DMS153 (cell line): ENCODE data around the gene BAD.

Experiments
- DNase-seq: peaks from one replicate; lab custom pipeline; 2025; lab: John Stamatoyannopoulos, UW

BAD gene

GRCh38 chr11:64244107-64244506, 40.4 kb downstream of the BAD start:
- no peak for DNase-seq

GRCh38 chr11:64243236-64243854, 41.1 kb downstream of the BAD start:
- DNase-seq, result no peak

- no peak for DNase-seq
These were observed 42.7 kb downstream of the BAD start for GRCh38 chr11:64241491-64242374.

- peak; percentile 93 for DNase-seq
These were observed 43.3 kb downstream of the BAD start for GRCh38 chr11:64241241-64241490.

GRCh38 chr11:64240435-64241240, 43.8 kb downstream of the BAD start, which contains the start of gene FKBP2:
Gene FKBP2 (plus strand): TSS chr11:64241095. CDS start chr11:64242388, 1,293 bp downstream.
- DNase-seq, result peak; percentile 95

GRCh38 chr11:64239662-64240434, 44.6 kb downstream of the BAD start:
- peak; percentile 53 for DNase-seq

- no peak for DNase-seq
These were observed 45.5 kb downstream of the BAD start for GRCh38 chr11:64238999-64239398.

GRCh38 chr11:64238076-64238475, 46.4 kb downstream of the BAD start:
- DNase-seq, result no peak

- peak; percentile 98 for DNase-seq
These were observed 46.9 kb downstream of the BAD start for GRCh38 chr11:64237484-64237951.

- DNase-seq, result no peak
These were observed 48.9 kb downstream of the BAD start for GRCh38 chr11:64235437-64236161.

GRCh38 chr11:64234647-64235379, 49.7 kb downstream of the BAD start:
- DNase-seq, result no peak

GRCh38 chr11:64233913-64234586, 50.4 kb downstream of the BAD start, which contains the start of gene VEGFB:
Gene VEGFB (plus strand): TSS chr11:64234584. CDS start chr11:64234834, 250 bp downstream.
- DNase-seq, result no peak

GRCh38 chr11:64232967-64233315, 51.5 kb downstream of the BAD start:
- DNase-seq, result no peak

- no peak for DNase-seq
These were observed 52.1 kb downstream of the BAD start for GRCh38 chr11:64232182-64232966.

- DNase-seq, result no peak
These were observed 52.9 kb downstream of the BAD start for GRCh38 chr11:64231546-64231945.

- no peak for DNase-seq
These were observed 53.5 kb downstream of the BAD start for GRCh38 chr11:64230985-64231365.

- DNase-seq, result peak; percentile 93
These were observed 54.1 kb downstream of the BAD start, which contains the start of gene DNAJC4 for GRCh38 chr11:64230171-64230984. Gene DNAJC4 (plus strand): TSS chr11:64230548. CDS start chr11:64230855, 307 bp downstream.

- DNase-seq, result no peak
These were observed 54.7 kb downstream of the BAD start for GRCh38 chr11:64229744-64230170.
